Activated CD4-positive, alpha-beta T cell treated with anti-CD3 and anti-CD28 coated beads, Interleukin-2, amount 50 U/mL, for 48 hours (primary cell): ENCODE measurements around the gene GOLGA6L26.
"Not testable (repeated sequence)": the region's sequence is repeated elsewhere in the genome, so short reads cannot be mapped to it uniquely, and the experiment has no call there.

ENCODE experiments used
- DNase-seq, 2 experiments: peaks; one replicate each; pipeline ENCODE4 v3.0.0-alpha.2; 2020

The GOLGA6L26 gene, protein sequence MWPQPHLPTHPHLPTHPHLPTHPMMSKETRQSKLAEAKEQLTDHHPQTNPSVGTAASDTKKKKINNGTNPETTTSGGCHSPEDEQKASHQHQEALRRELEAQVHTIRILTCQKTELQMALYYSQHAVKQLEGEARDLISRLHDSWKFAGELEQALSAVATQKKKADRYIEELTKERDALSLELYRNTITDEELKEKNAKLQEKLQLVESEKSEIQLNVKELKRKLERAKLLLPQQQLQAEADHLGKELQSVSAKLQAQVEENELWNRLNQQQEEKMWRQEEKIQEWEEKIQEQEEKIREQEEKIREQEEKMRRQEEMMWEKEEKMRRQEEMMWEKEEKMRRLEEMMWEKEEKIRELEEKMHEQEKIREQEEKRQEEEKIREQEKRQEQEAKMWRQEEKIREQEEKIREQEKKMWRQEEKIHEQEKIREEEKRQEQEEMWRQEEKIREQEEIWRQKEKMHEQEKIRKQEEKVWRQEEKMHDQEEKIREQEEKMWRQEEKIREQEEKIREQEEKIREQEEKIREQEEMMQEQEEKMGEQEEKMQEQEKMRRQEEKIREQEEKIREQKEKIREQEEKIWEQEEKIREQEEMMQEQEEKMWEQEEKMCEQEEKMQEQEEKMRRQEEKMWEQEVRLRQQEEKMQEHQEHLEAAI

DNA sequence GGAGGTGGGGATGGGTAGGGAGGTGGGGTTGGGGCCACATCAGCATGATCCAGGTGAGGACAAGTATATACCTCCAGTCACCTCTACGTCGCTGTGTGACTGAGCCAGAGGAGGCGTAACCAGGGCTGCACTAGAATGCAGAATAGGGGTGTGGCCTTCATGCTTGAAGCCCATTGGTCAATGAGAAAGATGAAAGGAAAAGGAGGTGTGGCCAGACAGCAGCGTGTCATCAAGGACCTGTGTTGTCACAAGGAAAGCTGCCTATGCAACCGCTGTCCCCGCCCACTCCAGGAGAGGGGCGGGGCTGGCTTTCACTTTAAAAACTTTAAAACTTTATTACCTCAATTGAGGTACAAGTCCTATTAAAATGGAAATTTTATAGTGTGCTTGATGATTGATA lies at the start of gene GOLGA6L26:
GOLGA6L26 (minus strand) TSS at position 101 of the 400 bp plus-strand sequence; CDS start at position 40, 61 bp downstream.
- not testable (repeated sequence) for DNase-seq

DNA sequence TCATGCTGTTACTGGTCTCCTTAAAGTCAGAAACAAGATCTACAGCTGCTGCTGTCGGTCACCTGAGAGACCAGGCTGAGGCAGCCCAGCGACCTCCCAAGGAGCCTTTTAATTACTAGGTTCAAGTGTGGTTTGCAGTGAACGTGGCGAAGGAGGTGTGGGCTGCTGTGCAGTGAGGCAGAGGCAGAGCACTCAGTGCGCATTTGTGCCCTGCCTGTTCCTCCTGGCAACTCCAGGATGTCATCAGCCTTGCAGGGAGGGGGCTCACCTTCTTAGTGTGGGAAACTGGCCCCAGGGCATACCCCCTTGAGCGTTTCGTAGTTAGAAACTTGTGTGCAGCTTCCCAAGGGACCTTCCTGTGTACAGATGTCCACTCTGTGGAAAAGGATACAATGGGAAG lies 47.2 kb upstream of the GOLGA6L26 start:
- not testable (repeated sequence) for DNase-seq

- DNase-seq = not testable (repeated sequence)
Observed at GRCh38 chr15:23380700-23381099, 46.7 kb upstream of the GOLGA6L26 start.

GRCh38 chr15:23378946-23379345 lies 45.0 kb upstream of the GOLGA6L26 start:
- not testable (repeated sequence) for DNase-seq

DNA sequence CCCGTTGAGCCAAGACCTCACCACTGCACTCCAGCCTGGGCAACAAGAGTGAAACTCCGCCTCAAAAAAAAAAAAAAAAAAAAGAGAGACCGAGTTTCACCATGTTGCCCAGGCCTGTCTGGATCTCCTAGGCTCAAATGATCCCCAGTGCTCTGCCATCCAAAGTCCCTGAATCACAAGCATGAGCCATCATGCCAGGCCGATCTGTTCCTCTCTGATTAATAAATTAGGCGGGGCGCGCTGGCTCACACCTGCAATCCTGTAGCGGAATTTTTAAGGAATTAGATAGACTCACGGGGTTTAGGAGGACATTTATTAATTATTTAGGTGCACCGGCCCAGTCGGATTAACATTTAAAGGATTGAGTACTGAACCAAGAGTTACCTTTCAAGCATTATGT lies 40.2 kb upstream of the GOLGA6L26 start:
- DNase-seq = not testable (repeated sequence)

- DNase-seq = not testable (repeated sequence)
Observed at GRCh38 chr15:23372891-23373600, 39.0 kb upstream of the GOLGA6L26 start.

DNA sequence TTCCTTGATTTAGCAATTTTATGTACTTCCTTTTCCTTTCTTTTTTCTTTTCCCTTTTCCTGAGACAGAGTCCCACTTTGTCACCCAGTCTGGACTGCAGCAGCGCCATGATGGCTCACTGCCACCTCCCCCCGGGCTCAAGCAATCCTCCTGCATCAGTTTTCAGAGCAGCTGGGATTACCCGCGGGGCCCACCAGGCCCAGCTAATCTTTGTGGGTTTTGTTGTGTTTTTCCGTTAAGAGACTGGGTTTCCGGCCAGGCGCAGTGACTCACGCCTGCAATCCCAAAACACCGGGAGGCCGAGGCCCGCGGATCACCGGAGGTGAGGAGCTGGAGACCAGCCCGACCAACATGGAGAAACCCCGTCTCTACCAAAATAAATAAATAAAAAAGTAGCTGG lies 38.3 kb upstream of the GOLGA6L26 start:
- no peak for DNase-seq

DNA sequence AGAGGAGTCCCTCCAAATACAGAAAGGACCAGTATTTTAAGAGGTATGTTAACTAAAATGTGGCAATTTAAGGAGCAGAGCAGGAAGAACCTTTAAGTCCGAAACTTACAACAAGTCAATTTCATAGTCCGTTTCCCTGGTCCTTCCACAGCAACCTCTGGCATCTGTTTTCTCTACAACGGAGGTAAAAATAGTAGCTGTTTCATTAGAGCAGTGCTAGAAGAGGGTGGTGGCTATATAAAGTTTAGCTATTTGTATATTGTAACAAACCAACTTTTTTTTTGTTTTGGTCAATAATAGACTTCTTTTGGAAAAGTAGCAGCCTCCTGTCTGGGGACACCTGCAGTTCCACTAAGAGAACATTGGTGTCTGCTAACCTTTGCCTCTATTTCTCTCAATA lies 37.9 kb upstream of the GOLGA6L26 start:
- DNase-seq = not testable (repeated sequence)

GRCh38 chr15:23371134-23371533 lies 37.1 kb upstream of the GOLGA6L26 start:
- not testable (repeated sequence) for DNase-seq

DNA sequence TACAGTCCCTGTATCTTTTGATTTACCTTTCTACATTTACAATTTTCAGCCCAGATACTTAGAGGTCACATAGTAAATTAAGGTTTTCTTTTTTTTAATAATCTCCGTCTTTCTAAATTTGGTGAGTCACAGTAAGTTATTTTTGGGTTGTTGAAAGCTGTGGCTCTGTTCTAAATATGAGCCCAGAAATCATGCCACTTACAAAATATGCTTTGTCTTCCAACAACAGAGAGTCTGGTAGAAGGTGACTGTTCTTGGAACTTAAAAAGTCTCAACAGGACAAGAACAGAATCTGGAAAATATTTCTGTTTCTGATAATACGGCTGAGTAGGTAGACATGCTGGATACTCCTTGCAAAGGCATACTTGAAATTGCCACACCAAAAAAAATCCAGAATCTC lies 36.6 kb upstream of the GOLGA6L26 start:
- DNase-seq = no peak

DNA sequence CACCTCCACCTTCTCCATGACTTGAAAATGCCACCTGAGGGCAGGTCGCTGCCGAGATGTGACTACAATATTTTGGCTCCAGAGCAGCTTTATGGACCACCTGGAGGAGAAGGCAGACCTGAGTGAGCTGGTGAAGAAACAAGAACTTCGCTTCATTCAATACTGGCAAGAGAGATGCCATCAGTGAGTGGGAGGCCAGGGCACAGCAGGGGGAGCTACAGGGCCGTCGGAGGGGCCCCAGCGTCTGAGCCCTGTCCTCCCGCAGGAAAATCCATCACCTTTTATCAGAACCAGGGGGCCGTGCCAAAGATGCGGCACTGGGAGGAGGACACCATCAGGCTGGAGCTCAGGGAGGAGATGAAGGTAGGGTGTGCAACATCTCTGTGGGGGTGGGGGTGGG lies 30.3 kb upstream of the GOLGA6L26 start:
- DNase-seq = not testable (repeated sequence)

DNA sequence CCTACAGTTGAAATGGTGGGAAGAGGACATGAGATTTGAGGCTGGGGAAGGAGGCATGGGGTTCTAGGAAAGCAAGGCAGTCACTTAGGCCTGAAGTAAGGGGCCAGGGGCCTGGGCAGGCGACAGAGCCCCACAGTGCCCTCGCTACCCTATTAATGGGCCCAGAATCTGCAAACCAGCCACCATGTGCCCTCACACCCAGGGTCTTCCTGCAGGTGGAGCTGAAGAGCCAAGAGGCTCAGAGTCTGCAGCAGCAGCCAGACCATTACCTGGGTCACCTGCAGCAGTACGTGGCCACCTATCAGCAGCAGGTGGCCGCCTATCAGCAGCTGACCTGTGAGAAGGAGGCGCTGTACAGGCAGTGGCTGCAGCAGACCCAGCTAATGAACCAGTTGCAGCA lies 28.6 kb upstream of the GOLGA6L26 start:
- DNase-seq = not testable (repeated sequence)

GRCh38 chr15:23354448-23354847 lies 20.5 kb upstream of the GOLGA6L26 start, which contains the start of gene GOLGA8S:
Gene GOLGA8S (plus strand): TSS chr15:23354748. CDS start chr15:23354810, 62 bp downstream.
- not testable (repeated sequence) for DNase-seq

DNA sequence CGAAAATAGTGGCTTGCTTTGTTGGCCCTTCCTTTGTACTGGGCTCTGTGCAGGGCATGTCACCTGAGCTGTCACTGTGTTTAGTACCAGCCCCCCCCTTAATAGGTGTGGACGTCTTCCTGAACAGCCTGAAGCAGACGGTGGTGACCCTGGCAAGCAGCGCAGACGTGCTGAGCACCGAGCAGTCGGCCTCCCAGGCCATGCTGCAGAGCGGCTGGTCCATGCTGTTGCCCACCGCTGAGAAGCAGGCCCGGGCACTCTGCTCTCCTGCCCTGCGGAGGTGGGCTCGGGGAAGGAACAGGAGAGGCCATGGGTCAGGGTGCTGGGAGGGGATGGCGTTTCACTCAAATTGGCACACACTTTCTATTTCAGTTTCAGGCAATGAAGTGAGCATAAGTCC lies 22.8 kb downstream of the GOLGA6L26 start:
- DNase-seq = not testable (repeated sequence)

GRCh38 chr15:23305921-23306320 lies 28.1 kb downstream of the GOLGA6L26 start:
- not testable (repeated sequence) for DNase-seq

- not testable (repeated sequence) for DNase-seq
Observed at GRCh38 chr15:23304805-23305204, 29.2 kb downstream of the GOLGA6L26 start.

- not testable (repeated sequence) for DNase-seq
Observed at GRCh38 chr15:23304267-23304666, 29.7 kb downstream of the GOLGA6L26 start.

DNA sequence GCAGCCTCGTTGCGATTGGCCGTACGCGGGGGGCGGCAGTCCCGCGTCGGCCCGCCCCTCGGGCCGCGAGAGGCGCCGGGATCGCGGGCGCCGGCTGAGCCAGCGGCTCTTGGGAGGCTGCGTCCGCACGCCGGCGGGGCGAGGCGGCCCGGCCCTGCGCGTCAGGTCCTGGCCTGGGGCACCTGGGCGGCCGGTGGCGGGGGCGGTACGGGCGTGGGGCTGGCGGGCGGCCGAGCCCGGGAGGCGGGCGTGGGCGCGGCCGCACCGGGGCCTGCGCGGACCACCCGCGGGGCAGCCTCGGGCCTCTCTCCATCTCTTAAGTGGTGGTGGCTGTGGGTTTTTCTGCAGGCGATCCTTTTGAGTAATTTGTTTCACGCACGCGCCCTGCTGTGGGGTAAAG lies 30.3 kb downstream of the GOLGA6L26 start:
- DNase-seq = peak; percentile 30 to 32

DNA sequence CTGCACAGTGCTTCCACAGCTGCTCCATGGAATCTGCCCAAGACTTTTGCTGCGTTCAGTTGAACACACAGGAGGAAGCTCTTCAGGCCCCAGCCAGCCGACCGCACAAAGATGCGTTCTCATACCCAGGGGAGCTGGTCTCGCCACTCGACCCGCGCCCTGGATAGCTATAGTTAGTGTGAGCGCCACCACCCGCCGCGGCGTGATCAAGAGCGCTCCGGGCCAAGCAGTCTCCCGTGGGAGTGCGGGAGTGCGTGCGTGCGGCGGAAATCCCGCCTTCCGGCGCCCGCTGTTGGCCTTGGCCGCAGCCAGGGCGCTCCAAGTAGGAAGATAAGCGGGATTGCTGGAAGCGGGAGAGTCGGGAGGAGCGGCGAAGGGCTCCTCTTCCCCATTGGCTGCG lies 30.8 kb downstream of the GOLGA6L26 start:
- not testable (repeated sequence) for DNase-seq
